Measurements from ENCODE around the gene SAA1.
"Not testable (repeated sequence)": the region's sequence is repeated elsewhere in the genome, so short reads cannot be mapped to it uniquely, and the experiment has no call there.

The SAA1 gene

DNA sequence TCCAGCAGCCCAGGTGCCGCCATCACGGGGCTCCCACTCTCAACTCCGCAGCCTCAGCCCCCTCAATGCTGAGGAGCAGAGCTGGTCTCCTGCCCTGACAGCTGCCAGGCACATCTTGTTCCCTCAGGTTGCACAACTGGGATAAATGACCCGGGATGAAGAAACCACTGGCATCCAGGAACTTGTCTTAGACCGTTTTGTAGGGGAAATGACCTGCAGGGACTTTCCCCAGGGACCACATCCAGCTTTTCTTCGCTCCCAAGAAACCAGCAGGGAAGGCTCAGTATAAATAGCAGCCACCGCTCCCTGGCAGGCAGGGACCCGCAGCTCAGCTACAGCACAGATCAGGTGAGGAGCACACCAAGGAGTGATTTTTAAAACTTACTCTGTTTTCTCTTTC is at the start of gene SAA1:
Gene SAA1, plus strand, starts transcription at position 316 of the 400 bp plus-strand sequence. CDS start 624 bp downstream, outside the sequence.
- DNase-seq (ENCODE audit: low read depth in 2 of 2, low spot score in 1 of 2): no peak

DNA sequence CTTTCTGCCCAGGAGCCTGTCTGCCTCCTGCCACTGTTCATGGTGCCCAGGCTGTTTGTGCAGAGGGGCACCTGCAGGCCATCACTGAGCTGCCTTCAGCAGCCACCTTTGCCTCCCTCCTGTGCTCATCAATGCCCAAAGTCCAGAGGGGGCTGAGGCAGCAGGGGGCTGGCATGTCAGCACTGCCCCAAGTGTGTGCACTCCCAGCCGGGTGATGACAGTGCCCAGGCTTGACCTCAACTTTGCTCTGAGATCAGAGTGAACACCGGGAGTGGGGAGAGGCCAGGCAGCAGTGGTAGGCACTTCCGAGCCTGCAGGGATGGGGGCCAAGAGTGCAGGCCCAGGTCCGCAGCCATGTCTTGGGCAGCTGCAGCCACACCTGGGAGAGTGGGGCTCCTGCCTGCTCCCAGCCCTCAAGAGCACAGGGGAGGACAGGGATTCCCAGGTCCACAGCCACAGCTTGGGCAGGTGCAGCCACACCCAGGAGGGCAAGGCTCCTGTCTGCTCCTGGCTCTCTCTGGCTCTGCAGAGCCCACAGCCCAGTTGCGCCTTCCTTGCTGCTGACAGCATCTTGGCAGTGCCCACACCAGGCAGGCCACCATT is 44.7 kb upstream of the SAA1 start:
- no peak for DNase-seq (ENCODE audit: low read depth in 2 of 2, low spot score in 1 of 2)

DNA sequence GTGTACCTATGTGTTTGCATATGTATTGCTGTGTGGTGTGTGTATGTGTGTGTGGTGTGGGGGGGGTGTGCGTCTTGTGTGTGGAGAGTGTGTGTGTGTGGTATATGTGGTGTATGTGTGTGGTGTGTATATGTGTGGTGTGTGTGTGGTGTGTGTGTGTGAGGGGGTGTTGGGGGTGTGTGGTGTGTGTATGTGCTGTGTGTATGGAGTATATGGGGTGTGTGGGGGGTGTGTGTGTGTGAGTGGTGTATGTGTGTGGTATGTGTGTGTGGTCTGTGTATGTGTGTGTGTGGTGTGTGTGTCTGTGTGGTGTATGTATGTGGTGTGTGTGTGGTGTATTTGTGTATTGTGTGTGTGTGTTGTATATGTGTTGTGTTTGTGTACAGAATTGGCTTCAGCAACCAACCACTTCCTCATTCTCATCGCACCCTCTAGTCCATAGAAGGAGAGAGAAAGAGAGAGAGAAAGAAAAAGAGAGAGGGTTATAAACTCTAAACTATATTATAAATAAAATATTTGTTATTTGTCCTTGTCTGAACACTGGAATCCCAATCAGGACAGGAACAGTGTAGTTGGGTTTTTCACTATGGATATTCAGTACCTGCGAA is 43.1 kb upstream of the SAA1 start:
- DNase-seq (ENCODE audit: low read depth in 2 of 2, low spot score in 1 of 2): no peak

DNA sequence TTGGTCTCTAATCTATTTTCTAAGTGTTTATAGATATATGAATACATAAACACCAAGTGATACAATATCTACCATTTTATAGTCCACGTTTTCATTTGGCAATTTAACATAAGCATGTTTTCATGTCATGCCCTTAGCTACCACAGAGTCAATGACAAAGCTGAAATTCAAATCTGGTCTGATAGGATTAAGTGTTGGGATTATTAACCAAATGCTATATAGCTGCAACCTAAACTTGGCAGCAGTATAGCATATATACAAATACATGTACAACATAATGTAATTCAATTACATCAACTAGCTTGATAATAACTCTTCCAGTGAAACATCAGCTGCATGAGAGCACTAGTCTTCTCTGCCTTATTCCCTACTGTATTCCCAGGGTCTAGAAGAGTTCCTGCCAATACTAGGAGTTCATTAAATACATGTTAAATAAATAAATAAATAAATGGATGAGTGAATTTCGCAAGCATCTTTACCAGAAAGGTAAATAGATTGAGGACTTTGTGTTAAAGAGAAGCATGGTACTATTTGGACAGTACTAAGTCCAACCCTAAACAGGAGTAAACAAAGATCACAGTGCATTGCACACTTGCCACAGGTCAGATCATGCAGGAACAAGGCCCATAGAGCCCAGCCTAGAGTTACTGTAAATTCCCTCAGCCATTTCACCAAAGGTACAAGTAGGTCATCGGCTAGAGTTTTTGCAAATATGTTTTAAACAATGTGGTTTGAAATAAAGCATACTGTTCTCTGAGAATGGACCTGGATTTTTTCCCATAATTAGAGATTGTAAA is 42.3 kb upstream of the SAA1 start:
- no peak for DNase-seq (ENCODE audit: low read depth in 2 of 2, low spot score in 1 of 2)

DNA sequence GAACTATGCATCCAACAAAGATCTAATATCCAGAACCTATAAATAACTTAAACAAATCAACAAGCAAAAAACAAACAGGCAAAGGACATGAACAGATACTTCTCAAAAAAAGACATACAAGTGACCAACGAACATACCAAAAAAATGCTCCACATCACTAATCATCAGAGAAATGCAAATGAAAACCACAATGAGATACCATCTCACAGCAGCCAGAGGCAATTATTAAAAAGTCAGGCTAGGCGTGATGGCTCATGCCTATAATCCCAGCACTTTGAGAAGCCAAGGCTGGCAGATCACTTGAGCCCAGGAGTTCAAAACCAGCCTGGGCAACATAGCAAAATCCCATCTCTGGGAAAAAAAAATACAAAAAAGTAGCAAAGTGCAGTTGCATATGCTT is 40.2 kb upstream of the SAA1 start:
- DNase-seq (ENCODE audit: low read depth in 2 of 2, low spot score in 1 of 2): no peak

DNA sequence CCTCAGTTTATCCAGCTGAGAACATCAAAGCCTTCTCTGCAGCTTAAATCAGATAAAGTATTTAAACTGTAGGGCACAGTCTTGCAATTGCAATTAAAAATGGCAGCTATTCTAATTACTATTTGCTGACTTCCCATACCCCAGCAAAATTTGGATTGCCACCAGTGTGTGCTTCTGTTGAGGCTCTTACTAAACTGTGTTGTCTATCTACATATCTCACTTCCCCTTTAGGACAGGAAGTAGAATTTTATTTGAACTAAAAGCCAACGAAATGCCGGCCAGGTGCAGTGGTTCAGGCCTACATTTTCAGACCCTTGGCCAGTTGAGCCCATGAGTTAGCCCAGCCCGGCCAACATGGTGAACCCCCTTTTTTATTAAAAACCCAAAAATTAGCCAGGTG is 36.6 kb upstream of the SAA1 start:
- DNase-seq (ENCODE audit: low read depth in 2 of 2, low spot score in 1 of 2): no peak

DNA sequence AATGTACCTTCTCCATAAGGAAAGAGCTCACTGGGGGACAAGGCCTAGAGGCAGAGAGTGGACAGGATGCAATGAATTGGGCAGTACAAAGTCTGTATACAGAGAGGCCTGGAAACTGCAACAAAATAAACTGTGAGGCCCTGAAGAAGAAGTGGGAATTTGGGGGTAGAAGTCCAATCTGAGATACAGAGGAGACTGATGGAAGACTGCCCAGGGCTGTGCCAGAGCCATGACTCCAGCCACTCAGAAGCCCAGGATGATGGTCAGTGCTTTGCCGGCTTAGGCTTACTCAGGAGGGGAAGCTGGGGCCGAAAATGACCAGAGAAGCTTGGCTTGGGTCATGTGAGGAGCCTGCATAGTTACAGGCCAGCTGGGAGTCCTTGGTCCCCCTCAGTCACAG is 35.2 kb upstream of the SAA1 start:
- DNase-seq (ENCODE audit: low read depth in 2 of 2, low spot score in 1 of 2): no peak

DNA sequence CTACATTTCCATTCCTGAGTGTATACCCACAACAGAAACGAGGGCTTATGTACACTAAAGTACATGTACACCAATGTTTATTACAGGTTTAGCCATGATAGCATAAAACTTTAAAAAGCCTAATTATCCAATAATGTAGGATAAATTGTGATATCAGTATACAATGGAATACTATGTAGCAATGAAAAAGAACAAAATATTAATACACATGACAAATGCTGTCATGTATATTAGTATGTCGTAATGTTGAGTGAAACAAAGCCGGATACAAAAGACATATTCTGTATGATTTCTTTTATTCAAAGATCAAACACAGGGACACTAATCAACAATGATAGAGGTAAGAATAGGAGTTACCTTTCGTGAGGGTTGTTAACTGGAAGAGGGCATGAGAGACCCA is 32.2 kb upstream of the SAA1 start:
- DNase-seq (ENCODE audit: low read depth in 2 of 2, low spot score in 1 of 2): no peak

DNA sequence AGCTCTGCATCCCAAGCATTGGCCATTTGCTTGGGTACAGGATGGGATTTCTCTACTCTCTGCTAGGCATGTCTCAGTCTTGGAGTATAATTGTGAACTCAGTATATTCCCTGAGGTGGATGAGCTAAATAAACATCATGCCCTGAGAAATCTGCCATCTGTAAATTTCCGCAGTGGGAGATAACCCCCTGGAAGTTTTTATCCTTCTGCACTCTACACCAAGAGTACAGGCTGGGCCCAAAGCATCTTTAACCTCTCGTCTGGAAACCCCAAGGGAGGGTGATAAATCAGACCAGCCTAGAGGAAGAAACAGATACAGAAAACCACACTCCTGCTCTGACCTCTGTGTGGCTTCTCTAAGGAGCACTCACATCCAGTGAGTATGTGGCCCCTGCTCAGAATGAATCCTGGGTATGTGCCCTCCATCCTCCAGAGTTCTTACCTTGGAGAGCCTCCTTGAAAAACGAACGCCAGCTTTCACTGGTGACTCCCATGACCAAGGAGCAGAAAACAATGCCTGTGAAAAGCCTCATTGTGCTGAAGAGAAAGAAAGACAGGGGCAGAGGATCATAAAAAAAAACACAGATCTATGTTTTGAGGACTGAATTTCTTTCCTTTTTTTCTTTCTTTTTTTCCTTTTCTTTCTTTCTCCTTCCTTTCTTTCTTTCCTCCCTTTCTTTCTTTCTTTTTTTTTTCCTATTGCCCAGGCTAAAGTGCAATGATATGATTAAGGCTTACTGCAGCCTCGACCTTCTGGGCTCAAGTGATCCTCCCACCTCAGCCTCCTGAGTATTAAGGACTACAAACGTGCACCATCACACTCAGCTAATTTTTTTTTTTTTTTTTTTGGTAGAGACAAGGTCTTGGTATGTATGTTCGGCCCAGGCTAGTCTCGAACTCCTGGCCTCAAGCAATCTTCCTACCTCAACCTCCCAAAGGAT is 30.4 kb upstream of the SAA1 start:
- no peak for DNase-seq (ENCODE audit: low read depth in 2 of 2, low spot score in 1 of 2)

DNA sequence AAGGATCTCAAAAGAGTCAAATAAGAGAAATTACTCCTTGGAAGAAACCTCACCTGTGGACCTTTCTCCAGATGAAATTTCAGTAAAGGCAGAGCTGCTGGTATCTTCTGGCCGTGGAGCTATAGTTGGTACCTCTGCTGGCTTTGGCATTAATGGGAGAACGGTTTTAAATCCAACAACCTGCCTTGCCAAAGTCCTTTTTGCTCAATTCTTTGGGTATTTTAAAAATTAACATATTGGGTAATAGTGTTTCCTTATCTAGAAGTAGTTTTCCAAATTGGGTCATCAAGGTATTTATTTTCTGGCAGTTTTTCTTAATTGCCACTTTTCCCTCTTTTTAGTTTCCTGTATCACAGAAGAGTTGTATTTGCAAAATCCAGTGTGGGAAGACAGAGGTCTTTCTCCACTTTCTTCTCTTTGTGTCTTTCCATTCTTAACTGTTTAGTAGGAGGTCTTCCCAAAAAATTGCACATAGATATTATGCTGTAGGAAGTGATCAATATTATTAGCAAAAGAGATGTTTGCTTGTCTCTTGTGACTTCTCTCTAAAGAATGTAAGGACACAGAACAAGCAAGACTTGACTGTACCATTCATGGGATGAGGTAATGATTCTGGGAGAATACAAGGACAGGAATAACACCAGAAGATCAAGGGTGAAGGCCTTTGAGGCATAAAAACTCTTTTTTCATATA is 29.3 kb upstream of the SAA1 start, which contains the start of gene SAA4:
Gene SAA4, minus strand, starts transcription at position 139 of the 693 bp plus-strand sequence. CDS start 876 bp downstream, outside the sequence.
- no peak for DNase-seq (ENCODE audit: low read depth in 2 of 2, low spot score in 1 of 2)

DNA sequence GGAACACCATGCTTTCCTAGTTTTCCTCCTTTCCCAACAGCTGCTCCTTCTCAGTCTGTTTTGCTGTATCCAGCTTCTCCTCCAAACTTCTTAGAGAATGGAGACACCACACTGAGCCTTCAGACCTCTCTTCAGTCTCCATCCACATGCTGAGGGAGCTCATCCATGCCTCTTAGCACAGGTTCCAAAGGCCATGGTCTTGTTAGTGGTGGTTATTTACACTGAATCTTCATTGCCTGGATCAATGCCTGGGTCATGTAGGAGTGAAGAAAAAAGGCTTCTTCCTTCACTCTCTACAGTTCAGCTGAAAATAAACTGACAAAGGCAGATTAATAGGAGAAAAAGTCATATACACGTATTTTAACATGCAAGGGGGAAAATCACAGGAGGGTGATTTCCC is 26.4 kb upstream of the SAA1 start:
- no peak for DNase-seq (ENCODE audit: low read depth in 2 of 2, low spot score in 1 of 2)

DNA sequence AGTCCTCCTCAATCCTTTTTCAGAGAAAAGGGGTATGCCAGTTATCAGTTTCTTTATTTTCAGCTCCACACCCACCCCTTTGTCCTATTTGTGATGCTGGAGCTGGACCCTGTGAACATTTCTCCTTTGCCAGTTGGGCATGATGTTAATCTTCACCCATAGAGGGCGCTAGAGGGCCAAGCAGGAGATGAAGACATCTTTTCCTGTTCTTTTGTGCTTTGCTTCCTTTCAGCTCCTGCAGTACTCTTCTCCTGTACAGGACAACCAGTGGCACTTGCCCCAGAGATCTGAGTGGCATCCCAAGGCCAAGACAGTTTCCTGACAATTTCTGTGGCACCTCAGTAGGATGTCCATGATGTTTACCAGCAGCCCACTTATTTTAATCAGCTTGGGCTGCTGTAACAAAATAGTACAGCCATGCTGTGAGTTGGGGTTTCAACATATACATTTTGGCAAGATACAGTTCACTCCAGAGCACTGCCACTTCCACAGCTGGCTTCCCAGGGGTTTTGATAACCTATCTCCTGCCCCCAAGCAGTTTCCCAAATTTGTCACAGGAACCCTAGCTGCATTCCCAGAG is 22.2 kb upstream of the SAA1 start:
- peak; percentile 8 to 18 for DNase-seq (ENCODE audit: low read depth in 2 of 2, low spot score in 1 of 2)

DNA sequence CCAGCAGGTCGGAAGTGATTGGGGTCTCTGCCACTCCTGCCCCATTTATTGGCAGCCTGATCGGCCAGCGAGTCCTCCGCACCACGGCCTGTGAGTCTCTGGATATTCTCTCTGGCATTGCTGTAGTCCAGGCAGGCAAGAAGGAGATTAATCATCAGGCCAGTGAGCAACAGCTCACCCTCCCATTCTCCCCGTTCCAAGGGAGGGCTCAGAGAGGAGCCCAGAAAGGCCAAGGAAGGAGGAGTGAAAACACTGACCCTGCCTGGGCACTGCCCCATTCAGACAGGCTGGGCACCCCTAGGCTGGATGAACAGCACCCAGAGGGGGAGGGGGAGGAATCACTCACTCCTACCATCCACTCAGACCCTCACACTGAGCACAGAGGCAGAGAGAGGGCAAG is 20.7 kb upstream of the SAA1 start:
- DNase-seq (ENCODE audit: low read depth in 2 of 2, low spot score in 1 of 2): no peak

DNA sequence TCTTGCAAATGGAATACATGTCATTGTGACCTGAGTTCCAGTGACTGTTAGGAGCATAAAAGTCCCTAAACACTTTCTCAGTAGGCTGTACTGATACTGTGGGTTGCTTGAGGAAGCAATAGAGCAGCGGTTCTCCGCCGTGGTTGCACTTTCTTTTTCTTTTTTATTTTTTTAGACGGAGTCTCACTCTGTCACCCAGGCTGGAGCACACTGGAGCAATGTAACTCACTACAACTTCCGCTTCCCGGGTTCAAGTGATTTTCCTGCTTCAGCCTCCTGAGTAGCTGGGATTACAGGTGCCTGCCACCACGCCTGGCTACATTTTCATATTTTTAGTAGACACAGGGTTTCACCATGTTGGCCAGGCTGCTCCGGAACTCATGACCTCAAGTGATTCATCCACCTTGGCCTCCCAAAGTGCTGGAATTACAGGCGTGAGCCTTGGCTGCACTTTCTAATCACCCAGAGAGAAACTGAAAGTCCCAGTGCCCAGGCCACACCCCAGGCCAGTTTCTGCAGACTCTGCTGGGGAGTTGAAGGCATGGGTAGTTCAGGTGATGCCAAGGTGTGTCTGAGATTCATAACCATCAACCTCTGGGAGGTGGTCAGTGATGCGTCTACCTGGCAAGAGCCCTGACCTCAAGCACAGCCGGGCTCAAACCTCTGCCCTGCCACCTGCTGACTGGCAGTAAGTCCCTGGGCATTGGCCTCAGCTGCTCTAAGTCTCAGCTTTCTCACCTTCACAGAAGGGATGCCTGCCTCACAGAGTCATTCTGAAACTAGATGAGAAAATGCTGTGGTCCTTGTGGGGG is 19.5 kb upstream of the SAA1 start:
- DNase-seq (ENCODE audit: low read depth in 2 of 2, low spot score in 1 of 2): not testable (repeated sequence)

DNA sequence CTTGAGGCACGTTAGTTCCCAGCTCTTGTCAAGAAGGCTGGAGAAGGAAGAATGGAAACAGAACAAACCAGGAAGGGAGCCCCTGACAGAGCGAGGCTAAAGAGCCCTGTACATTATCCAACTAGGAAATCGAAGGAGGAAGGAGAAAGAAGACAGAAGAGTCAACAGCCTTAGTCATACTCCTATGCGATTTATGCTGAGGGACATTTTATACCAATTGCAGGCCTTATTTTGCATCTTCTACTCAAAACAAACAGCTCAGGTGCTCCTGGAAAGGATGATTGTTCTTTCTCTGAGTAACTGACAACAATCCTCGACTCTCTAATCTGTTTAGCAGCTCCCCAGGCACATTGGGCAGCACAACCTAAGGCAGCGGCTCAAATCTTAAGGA is 18.9 kb upstream of the SAA1 start:
- not testable (repeated sequence) for DNase-seq (ENCODE audit: low read depth in 2 of 2, low spot score in 1 of 2)

DNA sequence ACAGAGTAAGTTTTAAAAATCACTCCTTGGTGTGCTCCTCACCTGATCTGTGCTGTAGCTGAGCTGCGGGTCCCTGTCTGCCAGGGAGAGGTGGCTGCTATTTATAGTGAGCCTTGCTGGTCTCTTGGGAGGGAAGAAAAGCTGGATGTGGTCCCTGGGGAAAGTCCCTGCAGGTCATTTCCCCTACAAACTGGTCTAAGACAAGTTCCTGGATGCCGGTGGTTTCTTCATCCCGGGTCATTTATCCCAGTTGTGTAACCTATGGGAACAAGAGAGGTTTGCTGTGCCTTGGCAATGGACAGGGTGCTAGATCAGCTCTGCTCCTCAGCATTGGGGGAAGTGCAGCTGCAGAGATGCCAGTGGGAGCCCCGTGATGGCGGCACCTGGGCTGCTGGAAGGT is 17.5 kb upstream of the SAA1 start, which contains the start of gene SAA2:
Gene SAA2, minus strand, starts transcription at position 108 of the 400 bp plus-strand sequence. CDS start 657 bp downstream, outside the sequence.
- DNase-seq (ENCODE audit: low read depth in 2 of 2, low spot score in 1 of 2): no peak

DNA sequence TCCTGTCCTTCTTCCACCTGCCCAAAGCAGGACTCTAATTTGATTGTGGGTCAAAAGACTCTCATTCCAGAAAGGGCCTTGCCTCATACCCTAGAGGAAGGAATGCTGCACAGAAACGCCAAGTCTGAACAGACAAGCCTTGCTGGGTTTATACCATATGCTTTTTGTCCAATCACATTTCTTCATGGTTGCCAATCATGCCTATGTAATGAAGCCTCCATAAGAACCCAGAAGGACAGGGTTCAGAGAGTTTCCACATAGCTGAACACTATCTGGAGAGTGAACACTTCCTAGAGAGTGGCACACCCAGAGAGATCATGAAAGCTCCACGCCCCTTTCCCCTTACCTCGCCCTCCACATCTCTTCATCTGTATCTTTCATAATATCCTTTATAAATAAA is 12.8 kb upstream of the SAA1 start:
- DNase-seq (ENCODE audit: low read depth in 2 of 2, low spot score in 1 of 2): no peak

DNA sequence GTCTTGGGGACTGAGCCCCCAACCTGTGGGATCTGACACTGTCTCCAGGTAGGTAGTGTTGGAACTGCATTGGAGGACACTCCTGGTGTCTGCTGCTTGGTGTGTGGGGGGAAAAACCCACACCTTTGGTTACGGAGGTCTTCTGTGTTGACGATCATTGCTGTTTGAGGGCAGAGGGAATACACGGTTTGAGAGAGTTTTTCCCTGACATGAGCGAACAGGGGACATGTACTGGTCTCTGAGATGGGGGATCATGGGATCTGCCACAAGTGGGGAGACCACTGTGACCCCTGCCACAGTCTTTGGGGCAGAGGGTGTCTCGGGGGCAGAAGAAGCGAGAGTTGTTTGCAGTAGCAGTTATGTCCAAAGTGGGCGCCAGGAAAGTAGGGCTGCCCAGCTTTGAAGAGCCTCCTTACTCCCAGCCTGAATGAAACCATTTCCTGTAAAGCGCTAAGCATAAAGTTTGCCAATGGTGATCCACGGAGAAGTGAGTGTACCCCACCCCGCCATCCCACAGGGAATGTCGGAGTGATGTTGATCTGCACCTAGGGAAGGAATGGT is 12.2 kb upstream of the SAA1 start:
- DNase-seq (ENCODE audit: low read depth in 2 of 2, low spot score in 1 of 2): no peak

DNA sequence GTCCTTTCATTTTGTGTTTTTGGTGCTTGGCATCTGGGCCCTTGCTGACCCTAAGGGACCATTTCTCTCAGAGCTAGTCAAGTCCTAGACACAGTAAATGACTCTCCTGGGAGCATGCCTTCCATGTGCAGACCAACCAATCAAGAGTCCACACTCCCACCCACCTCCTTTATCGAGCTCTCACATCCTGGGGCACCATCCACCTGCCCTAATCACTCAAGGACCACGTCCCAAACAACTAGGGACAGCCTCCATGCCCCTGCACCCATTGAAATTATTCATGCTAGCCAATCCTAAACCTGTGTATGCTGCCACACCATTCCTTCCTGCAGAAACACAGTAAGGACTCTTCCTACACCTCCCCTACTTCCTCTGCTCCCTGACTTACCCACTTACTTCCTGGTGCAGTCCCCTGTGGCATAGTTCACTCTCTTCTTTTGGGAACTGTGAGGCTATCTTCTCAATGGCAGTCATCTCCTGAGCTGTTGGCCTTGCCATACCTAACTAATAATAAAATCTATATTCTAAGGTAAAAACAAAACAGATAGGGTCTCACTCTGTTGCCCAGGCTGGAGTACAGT is 11.2 kb upstream of the SAA1 start:
- DNase-seq (ENCODE audit: low read depth in 2 of 2, low spot score in 1 of 2): no peak
